Mucosa of descending colon (tissue), 3 donors: ENCODE measurements around the gene PRKAR1A. TPM values are rescaled to one million over a fixed set of nuclear protein-coding genes. Genes with fewer than 3 reads are reported as not detected.
A peak's percentile ranks its signal among the peaks of the same experiment; 100 is the strongest.
"Not testable (repeated sequence)": the region's sequence is repeated elsewhere in the genome, so short reads cannot be mapped to it uniquely, and the experiment has no call there.

Experiments used
- ATAC-seq: fragments of 200-7000 bp; cut with Tn5 transposase; one replicate; pipeline ENCODE4 v1.9.1; 2020; ENCODE audit warnings: mild to moderate bottlenecking, moderate library complexity
- DNase-seq, 3 donors: peaks; one replicate each; pipeline ENCODE4 v3.0.0-alpha.2; 2020
- H3K36me3 ChIP-seq: fragments of 200-600 bp; one replicate; pipeline ENCODE4 v1.8.0; 2021; ENCODE audit warnings: low read depth, mild to moderate bottlenecking
- H3K4me1 ChIP-seq: fragments of 200-600 bp; one replicate; pipeline ENCODE4 v1.8.0; 2021; ENCODE audit warnings: low read depth, mild to moderate bottlenecking
- H3K4me3 ChIP-seq: fragments of 200-600 bp; one replicate; pipeline ENCODE4 v1.8.0; 2021; ENCODE audit warnings: mild to moderate bottlenecking
- H3K9me3 ChIP-seq: fragments of 200-600 bp; one replicate; pipeline ENCODE4 v1.8.0; 2021; ENCODE audit warnings: mild to moderate bottlenecking
- intact Hi-C, 2 donors: fragments of 100-400 bp; cut with DNase I in 1 of 2; cut with micrococcal nuclease in 1 of 2; formaldehyde crosslinking; loops; one replicate each; pipeline versions ENCODE4 v1.11.0 to v1.11.1; 2022; cut with DNase I, micrococcal nuclease
- total RNA-seq, 3 donors: library from RNA; stranded (reverse); fragmentation: NEBNext Ultra II Directional in 2 of 3; extraction: Animal tissue kit (Norgen Biotek cat#: 25700) in 2 of 3; gene quantifications; one replicate each; pipeline versions ENCODE4 v1.2.1 to v1.2.4, GENCODE V29; 2021 to 2023
- TF ChIP-seq, protein P1 (sequence below): fragments of 200-600 bp; IDR thresholded peaks from one replicate; pipeline ENCODE4 v1.8.0; 2022; ENCODE audit warnings: antibody characterized with exemption, mild to moderate bottlenecking
- donor health status: DM: no; HTN: no; CAD: no; lungs with moderate emphysema.
- donor health status: DM: no; HTN: no; CAD: no.
- donor health status: DM: no; HTN: yes; CAD: no.

The PRKAR1A gene
- total RNA-seq, 3 donors from 2014 or later: 132 to 238 (median 147) TPM

DNA sequence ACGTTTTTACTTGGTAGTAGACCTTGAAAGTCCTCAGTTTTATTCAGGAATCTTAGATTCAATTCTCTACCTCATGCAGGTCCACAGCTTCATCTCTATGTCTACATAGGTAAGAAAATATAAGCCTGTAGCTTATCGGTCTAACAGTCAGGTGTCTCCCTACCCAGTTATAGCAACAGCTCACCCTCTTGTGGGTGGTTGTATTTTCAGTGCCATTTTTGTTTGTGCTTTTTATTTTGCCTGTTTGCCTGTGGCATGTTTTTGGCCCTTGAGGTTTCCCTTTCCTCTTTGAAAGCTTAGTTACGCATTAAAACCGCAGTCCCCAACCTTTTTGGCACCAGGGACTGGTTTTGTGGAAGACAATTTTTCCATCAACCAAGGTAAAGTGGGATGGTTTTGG is 31.3 kb upstream of the PRKAR1A start:
- intact Hi-C loops: no loop called here
- Histone ChIP-seq H3K9me3 (no peaks in the 10 kb centered on the region), H3K4me1 (peaks cover 7% of the 10 kb centered on the region), H3K4me3 (no peak overlapping the region), H3K36me3 (no peaks in the 10 kb centered on the region)
- ATAC-seq (no peak), DNase-seq (no peak)
- TF ChIP-seq, protein P1, sequence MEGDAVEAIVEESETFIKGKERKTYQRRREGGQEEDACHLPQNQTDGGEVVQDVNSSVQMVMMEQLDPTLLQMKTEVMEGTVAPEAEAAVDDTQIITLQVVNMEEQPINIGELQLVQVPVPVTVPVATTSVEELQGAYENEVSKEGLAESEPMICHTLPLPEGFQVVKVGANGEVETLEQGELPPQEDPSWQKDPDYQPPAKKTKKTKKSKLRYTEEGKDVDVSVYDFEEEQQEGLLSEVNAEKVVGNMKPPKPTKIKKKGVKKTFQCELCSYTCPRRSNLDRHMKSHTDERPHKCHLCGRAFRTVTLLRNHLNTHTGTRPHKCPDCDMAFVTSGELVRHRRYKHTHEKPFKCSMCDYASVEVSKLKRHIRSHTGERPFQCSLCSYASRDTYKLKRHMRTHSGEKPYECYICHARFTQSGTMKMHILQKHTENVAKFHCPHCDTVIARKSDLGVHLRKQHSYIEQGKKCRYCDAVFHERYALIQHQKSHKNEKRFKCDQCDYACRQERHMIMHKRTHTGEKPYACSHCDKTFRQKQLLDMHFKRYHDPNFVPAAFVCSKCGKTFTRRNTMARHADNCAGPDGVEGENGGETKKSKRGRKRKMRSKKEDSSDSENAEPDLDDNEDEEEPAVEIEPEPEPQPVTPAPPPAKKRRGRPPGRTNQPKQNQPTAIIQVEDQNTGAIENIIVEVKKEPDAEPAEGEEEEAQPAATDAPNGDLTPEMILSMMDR: no peak

DNA sequence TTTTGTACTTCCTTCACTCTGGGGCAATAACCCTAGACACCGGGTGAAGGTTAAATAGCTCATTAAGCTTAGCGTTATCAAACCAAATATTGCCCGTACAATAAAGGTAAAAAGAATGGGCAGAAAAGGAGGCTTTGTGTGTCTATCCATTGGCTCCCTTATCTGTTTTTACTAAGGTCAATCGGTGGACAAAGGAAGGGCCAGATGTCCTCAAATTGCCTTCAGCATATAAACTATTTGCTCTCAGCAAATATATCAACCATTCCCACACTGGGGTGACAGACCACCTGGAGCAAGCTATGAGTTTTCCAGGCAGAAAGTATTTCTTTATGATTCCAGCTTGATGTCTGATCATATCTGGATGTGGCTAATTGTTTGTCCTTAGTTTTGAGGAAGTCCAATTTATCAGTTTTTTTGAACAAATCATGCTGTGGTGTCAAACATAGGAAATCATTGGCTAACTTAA is 29.6 kb upstream of the PRKAR1A start:
- H3K4me3 ChIP-seq: no peak overlapping the region
- intact Hi-C loops: no loop called here
- DNase-seq (no peak), ATAC-seq (peak; percentile 86)
- no peaks in the 10 kb centered on the region for H3K36me3 ChIP-seq
- H3K4me1 ChIP-seq: peaks cover 7% of the 10 kb centered on the region
- TF ChIP-seq, protein P1: no peak
- no peaks in the 10 kb centered on the region for H3K9me3 ChIP-seq

DNA sequence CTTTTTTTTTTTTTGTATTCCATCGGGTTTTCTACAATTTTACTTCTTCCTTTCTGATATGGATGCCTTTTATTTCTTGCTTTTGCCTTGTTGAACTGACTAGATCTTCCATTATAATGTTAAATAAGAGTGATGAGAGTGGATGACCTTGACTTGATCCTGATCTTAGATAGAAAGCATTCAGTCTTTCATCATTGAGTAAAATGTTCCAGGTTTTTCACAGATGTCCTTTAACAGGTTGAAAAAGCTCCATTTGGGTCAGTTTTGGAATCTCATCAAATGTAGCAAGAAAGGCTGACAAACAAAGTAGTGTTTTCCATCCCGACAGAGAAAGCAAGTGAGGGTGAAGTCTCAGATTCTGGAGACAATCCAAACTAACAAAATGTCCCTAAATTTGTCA is 27.8 kb upstream of the PRKAR1A start:
- ATAC-seq (no peak), DNase-seq (no peak)
- Histone ChIP-seq H3K4me3 (no peak overlapping the region), H3K36me3 (no peaks in the 10 kb centered on the region), H3K9me3 (no peaks in the 10 kb centered on the region), H3K4me1 (peaks cover 9% of the 10 kb centered on the region)
- TF ChIP-seq, protein P1: no peak
- intact Hi-C loops: no loop called here

DNA sequence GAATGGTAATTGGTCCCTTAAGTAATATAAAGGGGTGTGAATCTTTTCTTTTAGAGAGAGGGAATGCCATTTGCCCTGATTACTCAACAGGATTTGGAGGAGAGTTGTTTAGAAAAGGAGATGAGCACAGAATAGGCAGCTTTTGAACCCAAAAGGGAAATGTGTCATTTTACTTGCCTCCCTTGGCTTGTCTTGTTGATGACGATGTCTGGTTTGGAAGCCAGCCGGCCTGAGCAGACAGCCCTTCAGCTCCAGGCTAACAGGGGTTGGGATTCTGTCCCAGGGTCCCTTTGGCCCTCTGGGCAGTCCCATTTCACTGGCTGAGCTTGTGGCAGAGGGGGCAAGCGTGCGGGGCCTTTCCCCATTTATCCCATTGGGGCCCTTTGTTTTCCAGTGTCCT is 22.3 kb upstream of the PRKAR1A start:
- intact Hi-C loops: no loop called here
- peaks cover 12% of the 10 kb centered on the region for H3K4me1 ChIP-seq
- no peak for ATAC-seq
- TF ChIP-seq, protein P1: no peak
- H3K36me3 ChIP-seq: no peaks in the 10 kb centered on the region
- no peak for DNase-seq
- no peaks in the 10 kb centered on the region for H3K9me3 ChIP-seq
- H3K4me3 ChIP-seq: no peak overlapping the region

DNA sequence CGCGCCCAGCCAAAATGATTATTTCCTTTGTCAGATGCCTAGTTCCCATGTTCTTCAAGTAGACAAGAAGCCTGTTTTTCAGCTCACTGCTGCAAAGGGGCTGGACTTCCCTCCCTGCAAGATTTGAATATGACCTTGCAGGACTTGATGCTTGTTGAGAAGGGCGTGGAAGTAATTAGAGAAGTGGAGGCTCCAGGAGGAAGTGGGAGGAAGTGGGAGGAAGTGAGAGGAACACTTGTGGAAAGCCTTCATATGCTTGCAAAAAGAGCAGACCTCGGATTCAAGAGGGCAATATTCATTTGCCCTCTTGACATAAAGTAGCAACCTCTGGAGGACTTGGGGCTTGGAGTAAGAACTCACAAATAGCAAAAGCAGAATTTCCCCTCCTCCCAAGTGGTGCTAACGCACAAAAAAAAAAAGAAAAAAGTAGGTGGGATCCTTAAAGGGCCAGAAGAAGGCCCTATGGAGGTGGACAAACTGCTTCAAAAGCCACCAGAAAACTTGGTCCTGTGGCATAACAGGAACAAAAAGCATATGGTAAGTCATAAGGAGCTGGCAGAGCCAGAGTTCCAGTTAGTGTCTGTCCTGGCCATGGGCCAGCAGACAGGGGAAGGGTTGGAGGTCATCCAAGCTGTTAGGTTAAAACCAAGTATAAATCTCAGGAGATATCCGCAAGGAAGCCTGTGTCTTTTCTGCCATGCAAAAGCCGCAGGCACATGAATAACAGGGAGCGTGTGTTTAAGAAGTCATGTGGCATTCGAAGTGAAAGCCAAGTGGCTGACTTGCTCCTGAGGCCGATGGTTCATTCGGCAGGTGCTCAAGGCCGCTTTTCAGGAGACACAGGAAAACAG is 20.6 kb upstream of the PRKAR1A start:
- no peak overlapping the region for H3K4me3 ChIP-seq
- intact Hi-C loops: no loop called here
- DNase-seq (peak; percentile 62 to 66 (median 63)), ATAC-seq (peak; percentile 70)
- H3K9me3 ChIP-seq: no peaks in the 10 kb centered on the region
- TF ChIP-seq, protein P1: no peak
- H3K4me1 ChIP-seq: peaks cover 12% of the 10 kb centered on the region
- H3K36me3 ChIP-seq: no peaks in the 10 kb centered on the region

DNA sequence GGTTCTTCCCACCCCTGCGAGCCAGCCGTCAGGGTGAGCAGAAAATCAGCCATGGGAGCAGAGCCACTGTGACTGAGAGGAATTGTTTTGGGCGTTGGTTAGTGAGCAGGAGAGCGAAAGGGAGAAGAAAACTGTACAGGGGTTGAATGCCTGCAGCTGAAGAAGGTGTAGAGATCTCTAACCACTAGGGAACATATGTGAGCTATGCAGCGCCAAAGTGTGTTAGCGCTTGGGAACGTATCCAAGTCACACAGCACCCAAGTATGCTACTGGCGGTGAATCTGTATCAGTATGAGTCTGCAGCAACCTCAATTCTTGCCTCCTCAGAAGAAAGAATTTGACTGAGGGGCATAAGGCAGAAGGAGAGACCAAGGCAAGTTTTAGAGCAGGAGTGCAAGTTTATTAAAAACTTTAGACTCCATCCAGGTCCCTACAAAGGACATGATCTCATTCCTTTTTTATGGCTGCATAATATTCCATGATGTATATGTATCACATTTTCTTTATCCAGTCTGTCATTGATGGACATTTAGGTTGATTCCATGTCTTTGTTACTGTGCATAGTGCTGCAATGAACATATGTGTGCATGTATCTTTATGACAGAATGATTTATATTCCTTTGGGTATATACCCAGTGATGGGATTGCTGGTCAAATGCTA is 19.7 kb upstream of the PRKAR1A start:
- H3K4me1 ChIP-seq: peaks cover 12% of the 10 kb centered on the region
- H3K4me3 ChIP-seq, intact Hi-C loops, H3K36me3 ChIP-seq, DNase-seq, H3K9me3 ChIP-seq: not testable (repeated sequence)
- peak; percentile 68 for ATAC-seq
